PC-3 (cell line): ENCODE measurements around the gene ACTL8. TPM values are rescaled to one million over a fixed set of nuclear protein-coding genes. Genes with fewer than 3 reads are reported as not detected.

ENCODE experiments used
- ATAC-seq: fragments of 200-7000 bp; cut with Tn5 transposase; 2 replicates; pipeline ENCODE4 v1.9.1; 2020; ENCODE audit warnings: mild to moderate bottlenecking, moderate library complexity
- BruUV-seq: library from RNA; stranded (reverse); fragments of 400-500 nt; replicated peaks from 2 replicates; lab custom pipeline; 2021; lab: Mats Ljungman, UMichigan
- CTCF ChIA-PET: fragments of 300-600 bp; sonication (Branson Sonifier 250); formaldehyde crosslinking; loops from one replicate; lab custom pipeline; 2022; ENCODE audit warnings: antibody characterized with exemption; lab: Charles Lee
- POLR2A ChIA-PET: fragments of 300-600 bp; sonication (Branson Sonifier 250); formaldehyde crosslinking; loops from one replicate; lab custom pipeline; 2022; ENCODE audit warnings: antibody characterized with exemption; ENCODE audit not compliant: unreplicated experiment; lab: Charles Lee
- DNase-seq: peaks from one replicate; pipeline ENCODE4 v3.0.0-alpha.2; 2015
- H2AFZ ChIP-seq: fragments of 300-600 bp; sonication (generic); 2 replicates; pipeline ENCODE4 v1.6.0; 2016; ENCODE audit warnings: antibody characterized with exemption, low read length
- H3F3A ChIP-seq: fragments of 300-600 bp; sonication (generic); one replicate; pipeline ENCODE4 v1.6.0; 2017; ENCODE audit warnings: antibody characterized with exemption, low read length, control low read depth, mild to moderate bottlenecking; ENCODE audit not compliant: unreplicated experiment
- H3K27ac ChIP-seq: fragments of 300-600 bp; sonication (generic); 2 replicates; pipeline ENCODE4 v1.5.1; 2016; ENCODE audit warnings: mild to moderate bottlenecking, low read length
- H3K27me3 ChIP-seq: fragments of 300-600 bp; sonication (generic); 2 replicates; pipeline ENCODE4 v1.6.1; 2016; ENCODE audit warnings: low read length, mixed read lengths
- H3K36me3 ChIP-seq: fragments of 300-600 bp; sonication (generic); 2 replicates; pipeline ENCODE4 v1.6.1; 2016; ENCODE audit warnings: low read depth, mixed run types, low read length, mixed read lengths
- H3K4me1 ChIP-seq: fragments of 300-600 bp; sonication (generic); 2 replicates; pipeline ENCODE4 v1.5.1; 2016; ENCODE audit warnings: low read length; ENCODE audit not compliant: insufficient read depth
- H3K4me2 ChIP-seq: fragments of 300-600 bp; sonication (generic); 2 replicates; pipeline ENCODE4 v1.6.0; 2016; ENCODE audit warnings: low read length
- H3K4me3 ChIP-seq: fragments of 300-600 bp; sonication (generic); 2 replicates; pipeline ENCODE4 v1.5.1; 2016; ENCODE audit warnings: mild to moderate bottlenecking, low read length, mixed read lengths
- H3K79me2 ChIP-seq: fragments of 300-600 bp; sonication (generic); 2 replicates; pipeline ENCODE4 v1.6.1; 2017; ENCODE audit warnings: low read length, mixed read lengths
- H3K9ac ChIP-seq: fragments of 300-600 bp; sonication (generic); 2 replicates; pipeline ENCODE4 v1.6.0; 2016; ENCODE audit warnings: mild to moderate bottlenecking, low read length
- H3K9me2 ChIP-seq: fragments of 300-600 bp; sonication (generic); replicated peaks from 2 replicates; pipeline ENCODE4 v1.6.1; 2016; ENCODE audit warnings: mixed run types, low read length, mixed read lengths
- H3K9me3 ChIP-seq: fragments of 300-600 bp; sonication (generic); 2 replicates; pipeline ENCODE4 v1.6.1; 2016; ENCODE audit warnings: low read length, mixed read lengths
- H4K20me1 ChIP-seq: fragments of 300-600 bp; sonication (generic); 2 replicates; pipeline ENCODE4 v1.6.1; 2016; ENCODE audit warnings: low read length, mixed read lengths
- EZH2 ChIP-seq: fragments of 300-600 bp; sonication (generic); IDR thresholded peaks from one replicate; pipeline ENCODE4 v1.6.1; 2017; ENCODE audit warnings: antibody characterized with exemption, mild to moderate bottlenecking, low read length; ENCODE audit not compliant: unreplicated experiment
- EZH2phosphoT487 ChIP-seq: fragments of 300-600 bp; sonication (generic); IDR thresholded peaks from 2 replicates; pipeline ENCODE4 v1.6.1; 2018; ENCODE audit warnings: mild to moderate bottlenecking, antibody characterized with exemption, low read length, borderline replicate concordance
- intact Hi-C: fragments of 100-400 bp; cut with micrococcal nuclease; formaldehyde crosslinking; loops from 2 replicates; pipeline ENCODE4 v1.9.0; 2023
- total RNA-seq: library from RNA; depleted of rRNA; stranded (reverse); fragments of >200 nt; gene quantifications from 2 replicates; pipeline ENCODE4 v1.2.3, GENCODE V29; 2014
- TF ChIP-seq, protein P1 (sequence below): fragments of 300-600 bp; sonication (generic); conservative IDR thresholded peaks from 2 replicates; pipeline ENCODE4 v1.5.1; 2017; ENCODE audit warnings: antibody characterized with exemption, low read depth, mild to moderate bottlenecking, low read length

ACTL8 gene
- total RNA-seq, 1 experiment from 2014 or later, result not detected

DNA sequence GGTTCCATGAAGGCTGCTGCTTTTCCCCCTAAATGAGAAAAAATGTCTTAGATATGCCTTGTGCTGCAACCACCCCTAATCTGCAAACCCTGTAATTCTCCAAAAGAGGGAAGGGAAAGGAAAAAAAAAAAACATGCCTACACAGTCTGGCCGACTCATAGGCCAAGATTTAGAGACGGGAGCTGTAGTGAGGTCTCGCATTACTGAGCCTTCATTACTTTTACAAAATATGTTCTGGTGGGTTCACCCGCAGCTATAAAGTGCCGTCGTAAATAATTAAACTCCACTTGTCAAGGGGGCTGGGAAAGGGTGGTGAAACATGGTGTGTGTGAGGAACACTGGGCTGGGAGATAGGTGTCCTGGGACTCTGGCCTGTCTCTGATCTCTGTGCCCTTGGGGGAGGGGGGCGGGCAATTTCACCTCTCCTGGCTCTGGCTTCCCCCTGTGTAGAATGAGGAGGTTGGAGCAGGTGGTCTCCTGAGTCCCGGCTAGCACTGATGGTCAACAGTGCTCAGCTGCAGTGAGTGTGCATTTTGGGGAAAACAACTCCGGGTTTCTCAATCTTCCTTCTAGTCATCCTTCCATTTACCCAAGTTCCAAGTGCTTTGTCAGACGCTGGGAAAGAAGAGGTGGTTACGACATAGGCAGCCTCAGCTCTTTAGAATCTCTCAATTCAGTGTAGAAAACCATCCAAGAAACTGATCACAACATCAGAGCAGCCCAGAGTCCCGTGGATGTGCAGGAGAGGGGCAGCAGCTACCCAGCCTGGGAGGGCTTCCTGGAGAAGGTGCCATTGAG lies 82.3 kb downstream of the ACTL8 start:
- ChIA-PET POLR2A (no interaction called here), CTCF (no interaction called here)
- TF ChIP-seq, protein P1, sequence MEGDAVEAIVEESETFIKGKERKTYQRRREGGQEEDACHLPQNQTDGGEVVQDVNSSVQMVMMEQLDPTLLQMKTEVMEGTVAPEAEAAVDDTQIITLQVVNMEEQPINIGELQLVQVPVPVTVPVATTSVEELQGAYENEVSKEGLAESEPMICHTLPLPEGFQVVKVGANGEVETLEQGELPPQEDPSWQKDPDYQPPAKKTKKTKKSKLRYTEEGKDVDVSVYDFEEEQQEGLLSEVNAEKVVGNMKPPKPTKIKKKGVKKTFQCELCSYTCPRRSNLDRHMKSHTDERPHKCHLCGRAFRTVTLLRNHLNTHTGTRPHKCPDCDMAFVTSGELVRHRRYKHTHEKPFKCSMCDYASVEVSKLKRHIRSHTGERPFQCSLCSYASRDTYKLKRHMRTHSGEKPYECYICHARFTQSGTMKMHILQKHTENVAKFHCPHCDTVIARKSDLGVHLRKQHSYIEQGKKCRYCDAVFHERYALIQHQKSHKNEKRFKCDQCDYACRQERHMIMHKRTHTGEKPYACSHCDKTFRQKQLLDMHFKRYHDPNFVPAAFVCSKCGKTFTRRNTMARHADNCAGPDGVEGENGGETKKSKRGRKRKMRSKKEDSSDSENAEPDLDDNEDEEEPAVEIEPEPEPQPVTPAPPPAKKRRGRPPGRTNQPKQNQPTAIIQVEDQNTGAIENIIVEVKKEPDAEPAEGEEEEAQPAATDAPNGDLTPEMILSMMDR, result no peak
- TF ChIP-seq EZH2phosphoT487 (no peak), EZH2 (no peak)
- Histone ChIP-seq H3K36me3 (no peaks in the 10 kb centered on the region), H3K27me3 (peaks cover 14% of the 10 kb centered on the region), H3K4me1 (no peaks in the 10 kb centered on the region), H3F3A (no peaks in the 10 kb centered on the region), H3K27ac (no peak overlapping the region), H2AFZ (no peak overlapping the region), H3K9me3 (no peaks in the 10 kb centered on the region), H3K4me3 (no peak overlapping the region), H3K9ac (no peak overlapping the region), H4K20me1 (no peaks in the 10 kb centered on the region), H3K9me2 (no peaks in the 10 kb centered on the region), H3K4me2 (no peak overlapping the region), H3K79me2 (no peaks in the 10 kb centered on the region)
- DNase-seq (no peak), ATAC-seq (no peak)
- intact Hi-C loops, result no loop called here
- no TSS peak for BruUV-seq

DNA sequence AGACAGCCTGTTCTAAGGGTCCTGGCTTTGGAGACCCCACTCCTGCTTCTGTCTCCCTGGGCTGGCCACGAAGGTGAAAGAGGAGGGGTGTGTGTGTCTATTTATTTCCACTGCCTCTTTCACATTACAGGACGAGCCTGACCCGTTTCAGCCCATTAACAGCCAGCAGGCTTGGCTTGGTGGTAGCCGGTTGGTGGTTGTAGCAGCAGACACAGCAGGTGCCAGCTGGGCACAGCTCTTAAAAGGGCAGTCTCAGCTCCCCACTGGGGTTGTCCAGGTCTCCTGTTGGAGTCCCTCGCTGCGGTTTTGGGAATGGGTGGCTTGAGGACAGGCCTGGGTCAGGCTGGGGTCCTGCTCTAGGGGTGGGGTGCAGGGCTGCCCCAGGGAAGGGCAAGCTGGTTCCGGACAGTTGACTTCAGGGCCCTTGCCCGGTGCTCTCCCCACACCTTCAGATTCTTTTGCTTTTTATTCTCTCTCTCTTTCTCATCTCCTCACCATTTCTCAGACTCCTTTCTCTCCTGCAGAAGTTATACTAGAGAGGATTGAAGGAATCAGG lies 84.6 kb downstream of the ACTL8 start:
- Histone ChIP-seq H3K36me3 (no peaks in the 10 kb centered on the region), H3K4me2 (no peak overlapping the region), H3K27me3 (peaks cover 6% of the 10 kb centered on the region), H3K4me1 (no peaks in the 10 kb centered on the region), H3K9ac (no peak overlapping the region), H3K79me2 (no peaks in the 10 kb centered on the region), H3K27ac (no peak overlapping the region), H4K20me1 (no peaks in the 10 kb centered on the region), H3K9me3 (no peaks in the 10 kb centered on the region), H3F3A (no peaks in the 10 kb centered on the region), H3K9me2 (no peaks in the 10 kb centered on the region), H3K4me3 (no peak overlapping the region), H2AFZ (no peak overlapping the region)
- TF ChIP-seq EZH2 (no peak), EZH2phosphoT487 (no peak)
- TF ChIP-seq, protein P1, result no peak
- ATAC-seq, result no peak
- ChIA-PET POLR2A (no interaction called here), CTCF (no interaction called here)
- BruUV-seq, result no TSS peak
- intact Hi-C loops, result no loop called here
- no peak for DNase-seq

- H3K9me2 ChIP-seq, result no peaks in the 10 kb centered on the region
- H3K79me2 ChIP-seq, result no peaks in the 10 kb centered on the region
- H3K27ac ChIP-seq, result no peak overlapping the region
- H3K4me3 ChIP-seq, result no peak overlapping the region
- ATAC-seq (no peak), DNase-seq (no peak)
- no peak overlapping the region for H3K4me2 ChIP-seq
- no peaks in the 10 kb centered on the region for H3K36me3 ChIP-seq
- H3K4me1 ChIP-seq, result no peaks in the 10 kb centered on the region
- TF ChIP-seq EZH2 (no peak), EZH2phosphoT487 (no peak)
- TF ChIP-seq, protein P1, result no peak
- H4K20me1 ChIP-seq, result no peaks in the 10 kb centered on the region
- ChIA-PET POLR2A (no interaction called here), CTCF (no interaction called here)
- no peaks in the 10 kb centered on the region for H3K9me3 ChIP-seq
- H3K9ac ChIP-seq, result no peak overlapping the region
- H2AFZ ChIP-seq, result no peak overlapping the region
- H3F3A ChIP-seq, result no peaks in the 10 kb centered on the region
- intact Hi-C loops, result no loop called here
- no TSS peak for BruUV-seq
- peaks cover 21% of the 10 kb centered on the region for H3K27me3 ChIP-seq
Measured at GRCh38 chr1:17841944-17842343, 86.8 kb downstream of the ACTL8 start.
